HG02588 (cell line): ENCODE measurements around the gene SLC14A1.

Source experiments
- ATAC-seq: cut with Tn5 transposase; IDR thresholded peaks from one replicate; pipeline ENCODE4 v1.9.1; 2021; ENCODE audit warnings: mild to moderate bottlenecking, moderate library complexity; ENCODE audit not compliant: unreplicated experiment

Gene SLC14A1

DNA sequence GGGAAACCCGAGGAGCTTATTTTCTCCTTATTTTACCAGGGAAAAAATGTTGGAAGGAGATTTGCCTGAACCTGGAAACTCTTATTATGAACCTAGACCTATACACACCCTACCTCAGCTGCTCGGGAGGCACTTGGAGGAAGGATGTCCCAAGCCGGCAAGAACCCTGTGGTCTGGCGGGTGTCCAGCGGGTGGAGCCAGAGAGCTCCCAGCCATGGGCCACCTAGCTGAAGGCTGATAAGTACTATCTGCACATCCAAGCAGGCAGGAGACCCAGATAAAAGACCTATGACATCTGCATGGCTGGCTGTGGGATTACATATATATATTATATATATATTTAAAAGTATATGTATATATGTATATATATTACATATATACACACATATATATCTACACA is 1.1 kb upstream of the SLC14A1 start:
- ATAC-seq = peak; percentile 88

DNA sequence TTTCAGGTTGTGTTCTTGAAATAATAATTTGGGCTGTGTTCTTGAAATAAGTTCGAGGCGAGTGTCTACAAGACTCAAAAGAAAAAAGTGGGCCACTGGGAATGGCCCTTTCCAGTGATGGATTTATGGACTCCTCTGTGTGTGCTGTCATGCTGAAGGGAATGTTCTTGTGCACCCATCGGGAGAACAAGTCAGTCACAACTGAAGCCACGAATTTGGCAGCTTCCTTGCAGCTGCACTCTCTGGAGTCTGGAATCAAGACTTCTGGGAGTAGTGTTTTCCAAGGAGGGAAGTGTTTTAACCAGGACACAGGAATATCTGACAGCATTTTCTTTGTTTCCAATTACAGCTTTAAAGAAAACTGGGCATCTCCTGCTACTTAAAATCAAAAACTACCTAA is 620 bp downstream of the SLC14A1 start:
- no peak for ATAC-seq

DNA sequence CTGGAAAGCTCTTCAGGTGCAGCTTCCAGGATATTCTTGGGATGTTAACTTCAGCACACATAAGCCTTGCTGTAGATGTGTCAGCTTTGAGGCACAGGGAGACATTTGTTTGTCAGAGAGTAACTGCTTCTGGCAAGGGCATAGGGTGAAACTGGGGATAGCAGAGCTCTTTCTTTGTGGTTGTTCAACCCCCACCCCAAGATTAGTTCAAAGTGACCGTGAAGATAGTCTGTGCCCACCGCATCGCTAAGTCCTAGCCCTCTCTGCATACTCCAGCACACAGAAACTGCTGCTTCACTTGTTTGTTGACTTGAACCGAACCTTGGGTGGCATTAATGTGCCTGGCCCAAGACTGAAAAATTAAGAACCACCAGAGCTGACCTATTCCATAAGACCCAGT is 1.4 kb downstream of the SLC14A1 start:
- ATAC-seq = no peak

DNA sequence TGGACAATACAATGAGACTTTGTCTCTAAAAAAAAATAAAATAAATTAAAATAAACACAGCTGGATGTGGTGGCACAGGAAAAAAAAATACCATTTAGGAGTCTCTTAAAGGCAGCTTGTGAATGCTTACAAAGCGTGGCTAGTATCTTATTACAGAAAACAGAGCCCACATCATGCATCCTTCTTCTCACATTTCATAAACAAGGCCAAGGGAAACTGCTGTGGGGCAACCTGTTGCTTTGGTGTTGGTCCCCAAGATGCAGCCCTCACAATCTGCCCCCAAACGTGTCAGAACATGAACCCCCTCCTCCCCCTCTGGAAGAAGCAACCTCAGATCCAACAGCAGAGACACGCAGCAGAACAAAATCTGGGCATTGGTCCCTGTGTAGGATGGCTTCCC is 2.6 kb downstream of the SLC14A1 start:
- ATAC-seq = no peak

DNA sequence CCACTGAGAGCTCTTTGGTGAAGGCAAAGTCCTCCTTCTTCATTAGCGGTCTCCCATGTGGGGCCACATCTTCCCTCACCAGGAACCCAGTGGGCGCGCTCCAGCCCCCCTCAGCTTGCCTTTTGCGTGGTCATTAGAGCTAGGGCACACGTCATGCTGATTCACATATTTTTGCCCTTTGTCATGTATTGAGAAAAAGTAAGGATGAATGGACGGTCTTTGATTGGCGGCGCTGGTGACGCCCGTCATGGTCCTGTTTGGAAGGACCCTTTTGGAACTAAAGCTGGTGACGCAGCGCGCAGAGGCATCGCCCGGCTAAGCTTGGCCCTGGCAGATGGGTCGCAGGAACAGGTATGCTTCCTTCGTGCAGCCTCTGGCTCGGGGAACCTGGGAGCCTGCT is 3.1 kb downstream of the SLC14A1 start:
- ATAC-seq = no peak

DNA sequence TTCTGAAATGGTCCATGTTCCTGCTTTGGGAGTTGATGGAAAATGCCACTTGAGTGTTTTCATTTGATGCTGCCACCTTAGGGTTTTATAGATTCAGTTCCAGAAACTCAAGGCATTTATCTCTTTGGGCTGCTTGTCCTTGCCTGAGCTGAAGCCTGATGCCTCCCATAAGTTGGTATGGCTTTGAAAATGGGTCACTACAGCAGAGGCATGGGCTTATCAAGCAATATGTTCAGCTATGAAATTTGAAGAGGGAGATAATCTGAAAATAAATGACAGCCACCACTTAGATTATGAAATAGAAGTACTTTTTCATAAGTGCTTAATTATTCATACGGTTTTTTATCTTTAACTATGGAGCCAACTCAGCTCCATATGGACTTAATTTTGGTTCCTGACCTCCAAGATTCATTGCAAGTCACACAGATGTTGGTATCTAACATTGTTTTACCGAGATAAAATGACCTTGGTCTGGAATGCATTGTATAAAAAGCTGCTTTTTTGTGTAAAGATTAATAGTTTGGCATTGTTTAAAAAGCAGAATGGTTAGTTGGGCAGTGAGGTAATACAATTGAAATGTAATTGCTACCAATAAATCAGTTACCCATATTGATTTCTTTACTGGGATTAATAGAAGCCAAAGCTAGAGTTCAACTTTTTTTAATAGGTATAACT is 4.5 kb downstream of the SLC14A1 start:
- no peak for ATAC-seq

DNA sequence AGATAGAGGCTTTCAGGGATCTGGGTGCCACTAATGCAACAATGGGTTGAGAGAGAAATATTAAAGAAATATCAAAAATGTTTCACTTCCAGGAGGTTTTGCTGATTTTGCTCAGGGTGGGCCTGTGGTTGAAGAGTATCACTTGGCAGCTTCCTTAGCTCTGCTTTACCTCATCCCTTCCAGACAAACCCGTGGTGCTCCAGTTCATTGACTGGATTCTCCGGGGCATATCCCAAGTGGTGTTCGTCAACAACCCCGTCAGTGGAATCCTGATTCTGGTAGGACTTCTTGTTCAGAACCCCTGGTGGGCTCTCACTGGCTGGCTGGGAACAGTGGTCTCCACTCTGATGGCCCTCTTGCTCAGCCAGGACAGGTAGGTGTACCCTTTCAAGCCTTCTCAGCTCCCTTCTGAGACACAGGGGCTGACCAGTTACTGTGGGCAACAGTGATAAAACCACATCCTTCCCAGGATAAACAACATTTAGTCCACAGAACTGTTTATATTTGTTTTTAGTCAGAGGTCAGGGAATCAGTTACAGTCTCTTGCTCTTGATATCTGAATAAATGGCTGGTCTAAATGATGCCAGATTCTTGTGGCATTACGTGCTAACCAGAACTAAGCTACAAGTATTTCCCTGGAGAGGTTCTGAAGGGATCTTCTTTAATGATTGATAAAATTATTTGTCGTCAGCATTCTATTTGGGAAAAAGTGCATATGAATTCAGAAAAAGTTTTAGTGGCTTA is 7.0 kb downstream of the SLC14A1 start:
- ATAC-seq = no peak

DNA sequence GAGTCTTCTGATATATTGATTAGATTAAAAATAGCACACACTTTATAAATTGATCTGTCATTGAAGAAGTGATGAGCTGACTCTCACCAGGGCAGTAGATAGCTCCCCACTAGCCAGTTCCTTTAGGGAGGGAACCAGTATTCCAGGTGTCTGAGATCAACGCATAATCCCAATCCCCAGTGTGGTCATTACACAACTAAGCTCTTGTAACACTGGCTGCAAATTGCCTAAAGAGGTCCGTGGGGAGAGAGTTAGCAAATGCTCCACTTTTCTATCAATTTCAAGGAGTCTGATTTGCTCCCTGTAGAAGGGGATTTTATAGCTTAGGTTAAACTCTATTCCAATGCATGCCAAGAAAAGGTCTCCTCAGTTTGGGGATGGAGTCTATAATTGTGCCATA is 7.7 kb downstream of the SLC14A1 start:
- ATAC-seq = no peak

DNA sequence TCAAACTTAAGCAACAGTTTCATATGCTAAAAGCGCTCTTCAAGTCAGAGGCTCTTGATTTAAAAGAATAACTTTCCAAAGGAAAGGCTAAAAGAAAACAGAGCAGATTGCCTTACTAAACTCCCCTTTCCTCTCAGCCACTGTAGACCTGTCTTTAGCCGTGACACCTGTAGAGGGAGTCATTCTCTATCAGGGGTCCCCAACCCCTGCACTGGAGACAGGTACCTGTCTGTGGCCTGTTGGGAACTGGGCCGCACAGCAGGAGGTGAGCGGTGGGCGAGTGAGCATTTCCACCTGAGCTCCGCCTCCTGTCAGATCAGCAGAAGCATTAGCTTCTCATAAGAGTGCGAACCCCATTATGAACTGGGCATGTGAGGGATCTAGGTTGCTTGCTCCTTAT is 9.6 kb downstream of the SLC14A1 start:
- ATAC-seq = no peak

DNA sequence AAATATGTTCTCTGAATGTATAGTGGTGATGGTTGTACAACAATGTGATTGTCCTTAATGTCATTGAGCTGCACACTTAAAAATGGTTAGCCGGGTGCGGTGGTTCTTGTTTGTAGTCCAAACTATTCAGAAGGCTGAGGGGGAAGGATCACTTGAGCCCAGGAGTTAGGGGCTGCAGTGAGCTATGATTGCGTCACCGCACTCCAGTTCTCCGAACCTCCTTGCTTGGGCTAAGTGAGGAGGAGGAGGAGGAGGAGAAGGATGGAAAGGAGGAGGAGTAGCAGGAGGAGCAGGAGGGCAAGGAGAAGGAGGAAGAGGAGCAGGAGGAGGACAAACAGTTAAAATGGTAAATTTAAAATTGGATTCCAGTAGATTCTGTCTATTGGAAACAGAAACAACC is 10.5 kb downstream of the SLC14A1 start:
- no peak for ATAC-seq

DNA sequence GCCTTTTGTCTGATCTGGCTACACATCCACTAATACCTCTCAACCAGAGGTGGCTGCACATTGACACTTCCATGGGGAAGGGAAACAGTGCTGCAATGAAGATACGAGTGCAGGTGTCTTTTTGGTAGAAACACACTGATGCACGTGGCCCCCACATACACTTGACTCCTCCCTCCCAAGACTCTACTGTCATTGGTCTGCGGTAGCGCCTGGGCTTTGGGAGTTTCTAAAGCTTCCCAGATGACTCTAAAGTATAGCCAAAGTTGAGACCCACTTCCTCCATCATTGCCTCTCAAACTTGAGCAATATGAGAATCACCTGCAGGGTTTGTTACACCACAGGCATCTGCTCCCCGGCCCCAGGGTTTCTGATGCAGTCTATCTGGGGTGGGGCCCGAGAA is 11.0 kb downstream of the SLC14A1 start:
- ATAC-seq = no peak

DNA sequence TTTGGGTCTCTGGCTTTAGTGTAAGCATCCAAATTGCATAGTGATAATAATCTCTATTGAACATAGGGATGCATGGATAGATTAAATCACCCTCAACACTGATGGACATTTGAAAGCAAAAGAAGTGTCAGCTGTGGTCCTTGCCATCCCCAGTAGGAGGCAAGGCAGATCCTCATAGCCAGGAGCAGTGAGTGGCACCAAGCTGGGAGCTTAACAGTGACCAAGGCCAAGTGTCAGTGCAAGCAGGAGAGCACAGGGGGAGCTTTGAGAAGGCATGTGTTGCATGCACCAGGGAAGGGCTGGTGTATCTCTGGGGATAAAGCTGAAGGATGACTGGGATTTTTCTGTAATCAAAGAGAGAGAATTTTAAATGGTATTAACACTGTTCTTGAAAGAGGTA is 14.7 kb downstream of the SLC14A1 start:
- ATAC-seq = no peak

DNA sequence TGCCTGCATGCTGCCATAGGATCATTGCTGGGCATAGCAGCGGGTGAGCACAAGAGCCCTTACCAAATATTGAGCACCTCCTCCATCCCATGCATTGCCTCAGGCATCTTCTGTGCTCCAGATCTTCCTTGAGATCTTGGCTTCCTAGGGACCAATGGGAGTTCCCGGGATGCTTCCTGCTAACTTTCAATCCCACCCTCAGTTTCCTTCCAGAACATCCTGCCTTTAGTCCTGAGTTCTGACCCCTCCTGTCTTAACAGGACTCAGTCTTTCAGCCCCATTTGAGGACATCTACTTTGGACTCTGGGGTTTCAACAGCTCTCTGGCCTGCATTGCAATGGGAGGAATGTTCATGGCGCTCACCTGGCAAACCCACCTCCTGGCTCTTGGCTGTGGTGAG is 15.3 kb downstream of the SLC14A1 start:
- no peak for ATAC-seq

DNA sequence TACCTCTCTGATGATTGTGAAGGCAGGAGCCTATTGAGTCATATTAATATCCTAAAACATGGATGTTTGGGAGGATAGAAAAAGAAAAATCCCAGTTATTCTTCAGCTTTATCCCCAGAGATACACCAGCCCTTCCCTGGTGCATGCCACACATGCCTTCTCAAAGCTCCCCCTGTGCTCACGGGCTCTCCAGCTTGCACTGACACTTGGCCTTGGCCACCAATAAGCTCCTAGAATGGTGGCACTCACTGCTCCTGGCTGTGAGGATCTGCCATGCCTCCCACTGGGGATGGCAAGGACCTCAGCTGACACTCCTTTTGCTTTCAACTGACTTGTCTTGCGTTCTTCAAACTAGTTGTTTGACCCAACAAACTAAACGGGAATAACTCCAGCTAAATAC is 15.9 kb downstream of the SLC14A1 start:
- no peak for ATAC-seq

DNA sequence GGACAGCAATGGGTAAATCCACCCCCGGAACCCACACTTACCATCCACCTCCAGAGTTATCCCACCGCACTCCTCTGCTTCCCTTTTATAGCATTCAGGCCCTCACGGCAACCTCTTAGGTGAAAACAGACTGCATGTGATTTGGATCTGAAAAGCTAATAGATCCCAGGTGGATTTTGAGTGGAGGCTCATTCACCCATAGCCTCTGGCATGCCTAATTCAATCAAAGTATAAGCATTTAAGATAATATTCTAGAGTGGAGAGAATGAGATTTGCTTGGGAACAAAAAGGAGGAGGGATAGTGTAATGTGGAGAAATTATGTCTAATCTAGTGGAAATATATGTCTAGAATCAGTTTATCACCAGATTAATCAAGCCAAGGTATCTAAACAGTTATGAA is 17.1 kb downstream of the SLC14A1 start:
- no peak for ATAC-seq

DNA sequence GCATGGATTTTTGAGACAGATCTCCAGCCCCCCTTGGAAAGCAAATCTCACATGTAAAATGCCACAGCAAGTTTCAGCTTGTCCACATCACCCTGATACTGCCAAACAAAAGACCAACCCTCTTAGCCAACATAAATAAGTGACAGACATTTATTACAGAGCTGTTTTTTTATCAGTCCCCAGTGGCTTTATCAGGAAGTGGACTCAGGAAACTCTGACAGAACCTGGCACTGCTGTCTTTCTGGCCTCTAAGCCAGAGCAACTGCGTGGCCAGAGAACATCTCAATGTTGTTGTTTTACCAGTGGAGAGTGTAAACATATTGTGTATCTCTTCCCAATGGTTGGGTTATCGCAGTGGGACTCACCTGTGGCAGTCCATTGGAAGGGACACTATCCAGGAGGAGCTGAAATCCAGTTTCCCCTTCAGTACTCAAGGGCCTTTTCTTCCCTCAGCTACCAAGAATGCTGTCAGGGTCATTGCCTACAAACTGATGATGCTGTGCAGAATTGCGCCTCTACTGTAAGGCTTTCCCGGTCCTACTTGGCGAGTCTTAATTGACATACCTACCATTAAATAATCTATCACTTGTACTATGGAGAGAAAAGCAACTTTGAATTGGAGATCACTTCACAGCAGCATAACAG is 22.0 kb downstream of the SLC14A1 start:
- no peak for ATAC-seq

DNA sequence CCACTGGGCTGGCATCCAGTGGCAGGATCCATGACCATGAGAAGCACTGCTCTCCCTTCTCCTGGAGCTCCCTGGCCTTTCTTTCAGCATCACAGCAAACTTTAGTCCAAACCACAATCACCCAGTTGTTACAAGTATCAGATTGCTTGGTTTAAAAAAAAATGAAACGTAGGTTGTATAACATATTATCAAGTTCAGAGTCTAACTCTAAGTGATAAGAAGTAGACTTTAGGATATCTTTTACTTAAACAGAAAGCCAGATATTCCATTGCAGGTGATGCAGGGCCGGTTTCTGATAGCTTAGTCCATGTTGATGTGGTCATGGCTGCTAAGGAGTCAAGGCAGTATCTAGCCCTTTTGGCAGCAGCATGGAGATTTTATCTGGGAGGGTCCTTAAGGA is 24.5 kb downstream of the SLC14A1 start:
- ATAC-seq = no peak

DNA sequence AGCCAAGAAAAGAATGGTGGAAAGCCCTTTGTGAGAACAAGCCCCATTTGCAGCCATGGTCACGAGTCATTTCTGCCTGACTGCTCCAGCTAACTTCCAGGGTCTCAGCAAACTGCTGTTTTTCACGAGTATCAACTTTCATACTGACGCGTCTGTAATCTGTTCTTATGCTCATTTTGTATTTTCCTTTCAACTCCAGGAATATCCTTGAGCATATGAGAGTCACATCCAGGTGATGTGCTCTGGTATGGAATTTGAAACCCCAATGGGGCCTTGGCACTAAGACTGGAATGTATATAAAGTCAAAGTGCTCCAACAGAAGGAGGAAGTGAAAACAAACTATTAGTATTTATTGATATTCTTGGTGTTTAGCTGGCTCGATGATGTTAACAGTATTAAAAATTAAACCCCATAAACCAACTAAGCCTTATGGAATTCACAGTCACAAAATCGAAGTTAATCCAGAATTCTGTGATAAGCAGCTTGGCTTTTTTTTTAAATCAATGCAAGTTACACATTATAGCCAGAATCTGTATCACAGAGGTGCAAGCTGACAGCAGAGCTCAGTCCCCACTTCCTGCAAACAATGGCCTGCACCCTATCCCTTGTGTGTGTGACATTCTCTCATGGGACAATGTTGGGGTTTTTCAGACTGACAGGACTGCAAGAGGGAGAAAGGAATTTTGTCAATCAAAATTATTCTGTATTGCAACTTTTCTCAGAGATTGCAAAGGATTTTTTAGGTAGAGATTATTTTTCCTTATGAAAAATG is 26.1 kb downstream of the SLC14A1 start:
- ATAC-seq = no peak

DNA sequence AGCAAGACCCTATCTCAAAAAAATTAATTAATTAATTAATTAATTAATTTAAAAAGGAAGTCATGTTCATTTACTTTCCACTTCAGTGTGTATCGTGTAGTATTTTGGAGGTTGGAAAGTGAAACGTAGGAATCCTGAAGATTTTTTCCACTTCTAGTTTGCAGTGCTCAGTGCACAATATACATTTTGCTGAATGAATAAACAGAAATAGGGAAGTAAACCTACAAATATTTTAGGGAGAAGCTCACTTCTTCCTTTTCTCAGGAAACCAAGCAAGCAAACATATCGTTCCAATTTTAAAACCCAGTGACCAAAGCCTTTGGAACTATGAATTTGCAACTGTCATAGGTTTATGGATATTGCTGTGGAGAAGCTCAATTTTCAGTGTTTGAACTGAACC is 27.8 kb downstream of the SLC14A1 start:
- ATAC-seq = no peak

DNA sequence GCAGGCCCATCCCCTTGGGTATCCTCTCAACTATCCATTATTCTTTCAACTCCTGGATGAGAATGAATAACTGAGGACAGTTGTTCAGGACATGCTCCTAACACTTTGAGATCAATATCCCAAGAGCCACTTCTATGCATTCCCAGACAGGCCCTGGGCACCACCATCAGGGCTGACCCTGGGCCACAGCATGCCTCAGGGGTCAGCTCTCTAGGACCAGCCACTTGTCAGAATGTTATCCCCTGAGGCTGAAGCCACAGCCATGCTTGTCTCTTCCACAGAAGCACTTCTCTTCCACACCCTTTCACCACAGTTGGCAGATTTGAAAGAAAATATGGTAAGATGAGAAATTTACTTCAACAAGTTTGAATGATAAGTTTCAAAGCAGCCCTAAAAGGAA is 28.7 kb downstream of the SLC14A1 start:
- no peak for ATAC-seq

DNA sequence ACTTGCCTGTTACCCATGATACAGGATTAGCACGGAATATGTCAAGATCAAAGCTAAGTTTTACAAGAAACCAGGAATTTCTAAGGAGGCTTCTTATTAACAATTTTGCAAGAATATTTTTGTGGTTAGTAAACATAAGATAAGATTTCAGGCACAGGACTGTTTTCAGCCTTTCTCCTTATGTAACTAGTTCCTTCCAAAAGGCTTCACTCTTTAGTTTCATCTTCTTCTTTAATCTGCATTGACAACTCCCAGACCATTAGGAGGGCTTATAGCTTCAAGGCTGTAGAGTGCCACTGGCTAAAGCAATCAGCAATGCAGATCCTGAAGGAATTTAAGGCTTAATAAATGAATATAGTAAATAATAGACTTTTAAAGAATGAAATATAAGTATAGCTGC is 29.3 kb downstream of the SLC14A1 start:
- no peak for ATAC-seq

DNA sequence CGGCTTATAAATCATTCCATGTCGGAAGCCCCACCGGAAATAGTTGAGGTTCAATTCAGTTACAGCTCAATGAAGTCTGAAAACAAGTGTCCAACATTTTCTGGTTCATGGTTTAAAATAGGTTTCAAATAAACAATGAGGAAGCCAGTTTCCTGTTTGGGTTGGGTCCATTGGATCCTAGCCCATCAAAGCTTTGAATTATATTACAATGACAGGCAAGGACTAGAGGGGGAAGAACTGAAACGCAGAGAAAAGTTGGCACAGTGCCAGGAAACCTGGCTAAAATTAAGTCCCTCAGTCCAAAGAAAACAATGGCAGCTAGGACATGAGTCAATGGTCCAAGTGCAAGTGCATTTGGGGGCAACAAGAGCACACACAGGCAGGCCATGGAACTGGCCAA is 32.0 kb downstream of the SLC14A1 start:
- no peak for ATAC-seq
